LNCAP (cell line): Measurements from ENCODE around the gene PRIM2.

ENCODE experiments used
- TF ChIP-seq, protein P1 (sequence below): fragments of 450-650 bp; IDR thresholded peaks from 2 replicates; pipeline ENCODE4 v1.5.1; 2017; ENCODE audit warnings: mild to moderate bottlenecking

Gene PRIM2, protein sequence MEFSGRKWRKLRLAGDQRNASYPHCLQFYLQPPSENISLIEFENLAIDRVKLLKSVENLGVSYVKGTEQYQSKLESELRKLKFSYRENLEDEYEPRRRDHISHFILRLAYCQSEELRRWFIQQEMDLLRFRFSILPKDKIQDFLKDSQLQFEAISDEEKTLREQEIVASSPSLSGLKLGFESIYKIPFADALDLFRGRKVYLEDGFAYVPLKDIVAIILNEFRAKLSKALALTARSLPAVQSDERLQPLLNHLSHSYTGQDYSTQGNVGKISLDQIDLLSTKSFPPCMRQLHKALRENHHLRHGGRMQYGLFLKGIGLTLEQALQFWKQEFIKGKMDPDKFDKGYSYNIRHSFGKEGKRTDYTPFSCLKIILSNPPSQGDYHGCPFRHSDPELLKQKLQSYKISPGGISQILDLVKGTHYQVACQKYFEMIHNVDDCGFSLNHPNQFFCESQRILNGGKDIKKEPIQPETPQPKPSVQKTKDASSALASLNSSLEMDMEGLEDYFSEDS

DNA sequence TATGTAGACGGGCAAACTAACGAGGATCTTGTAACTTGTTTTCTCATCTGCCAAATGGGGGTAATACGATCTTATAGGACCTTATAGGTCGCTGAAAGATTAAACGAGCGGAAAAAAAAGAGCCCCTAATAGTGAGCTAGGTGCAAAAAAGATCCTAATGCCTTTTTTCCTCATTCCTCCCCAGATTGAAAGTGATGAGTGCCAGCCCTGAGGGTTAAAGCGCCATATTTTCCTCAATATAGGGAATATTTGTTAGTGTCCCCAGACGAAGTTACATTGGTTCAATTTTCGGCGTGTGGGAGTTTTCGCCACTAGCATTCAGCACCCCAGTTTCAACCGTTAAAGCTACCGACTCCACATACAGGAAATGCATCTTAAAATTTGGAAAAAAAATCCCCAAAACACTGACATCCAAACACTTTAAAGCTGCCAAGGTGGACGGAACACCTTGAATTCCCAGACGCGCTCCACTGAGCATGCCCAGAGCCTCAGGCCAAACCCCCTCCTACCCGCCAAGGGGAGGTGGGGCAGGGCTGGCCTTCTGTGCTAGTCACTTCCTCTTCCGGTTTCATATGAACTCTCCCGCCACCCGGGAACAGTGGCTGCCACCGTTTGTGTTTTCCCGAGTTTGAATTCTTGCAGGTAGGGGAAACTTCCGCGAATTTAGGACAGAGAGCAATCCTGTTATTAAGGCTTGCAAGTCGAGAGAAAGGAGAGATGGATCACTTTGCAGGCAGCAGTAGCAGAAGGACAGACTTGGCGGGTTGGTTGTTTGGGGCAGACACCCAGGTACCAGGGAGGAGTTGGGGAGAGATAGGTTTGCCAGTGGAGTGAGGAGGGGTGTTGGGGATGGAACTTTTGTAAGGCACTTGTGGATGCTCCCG, at the start of gene PRIM2:
TSS of gene PRIM2 (plus strand) at position 571 of the 884 bp plus-strand sequence. CDS start 816 bp downstream, outside the sequence.
- TF ChIP-seq, protein P1, sequence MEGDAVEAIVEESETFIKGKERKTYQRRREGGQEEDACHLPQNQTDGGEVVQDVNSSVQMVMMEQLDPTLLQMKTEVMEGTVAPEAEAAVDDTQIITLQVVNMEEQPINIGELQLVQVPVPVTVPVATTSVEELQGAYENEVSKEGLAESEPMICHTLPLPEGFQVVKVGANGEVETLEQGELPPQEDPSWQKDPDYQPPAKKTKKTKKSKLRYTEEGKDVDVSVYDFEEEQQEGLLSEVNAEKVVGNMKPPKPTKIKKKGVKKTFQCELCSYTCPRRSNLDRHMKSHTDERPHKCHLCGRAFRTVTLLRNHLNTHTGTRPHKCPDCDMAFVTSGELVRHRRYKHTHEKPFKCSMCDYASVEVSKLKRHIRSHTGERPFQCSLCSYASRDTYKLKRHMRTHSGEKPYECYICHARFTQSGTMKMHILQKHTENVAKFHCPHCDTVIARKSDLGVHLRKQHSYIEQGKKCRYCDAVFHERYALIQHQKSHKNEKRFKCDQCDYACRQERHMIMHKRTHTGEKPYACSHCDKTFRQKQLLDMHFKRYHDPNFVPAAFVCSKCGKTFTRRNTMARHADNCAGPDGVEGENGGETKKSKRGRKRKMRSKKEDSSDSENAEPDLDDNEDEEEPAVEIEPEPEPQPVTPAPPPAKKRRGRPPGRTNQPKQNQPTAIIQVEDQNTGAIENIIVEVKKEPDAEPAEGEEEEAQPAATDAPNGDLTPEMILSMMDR, result no peak

DNA sequence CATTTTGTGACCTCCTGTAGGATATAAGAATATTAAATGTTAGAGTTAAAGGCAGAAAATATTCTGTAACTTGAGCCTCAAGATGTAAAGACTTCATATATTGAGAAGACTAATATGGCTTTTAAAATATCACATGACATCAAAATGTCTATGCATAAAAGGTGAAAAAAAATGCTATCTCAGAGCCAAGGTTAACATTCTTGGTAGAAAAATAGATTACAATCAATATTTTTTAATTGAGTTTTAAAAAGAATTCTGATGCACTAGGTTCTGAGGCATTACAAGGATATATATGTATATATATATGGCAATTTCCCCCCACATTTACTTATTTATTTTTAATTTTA, 49.2 kb upstream of the PRIM2 start:
- TF ChIP-seq, protein P1, result no peak; the same call in 1 of the 2 replicates

DNA sequence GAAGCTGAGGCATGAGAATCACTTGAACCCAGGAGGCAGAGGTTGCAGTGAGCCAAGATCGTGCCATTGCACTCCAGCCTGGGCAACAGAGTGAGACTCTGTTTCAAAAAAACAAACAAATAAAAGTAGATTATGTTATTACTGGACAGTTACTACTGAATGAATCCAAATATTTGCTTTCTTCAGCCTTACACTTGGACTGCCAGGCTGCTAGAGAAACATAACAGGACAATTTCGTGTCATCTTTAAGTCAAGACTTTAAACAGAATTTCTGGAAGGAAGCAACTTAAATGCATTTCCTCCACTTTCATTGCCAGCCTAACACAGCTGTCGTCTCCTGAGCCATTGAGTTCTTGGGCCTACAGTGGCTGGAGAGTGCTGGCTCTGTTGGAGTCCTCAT, 42.0 kb upstream of the PRIM2 start:
- TF ChIP-seq, protein P1, result no peak

DNA sequence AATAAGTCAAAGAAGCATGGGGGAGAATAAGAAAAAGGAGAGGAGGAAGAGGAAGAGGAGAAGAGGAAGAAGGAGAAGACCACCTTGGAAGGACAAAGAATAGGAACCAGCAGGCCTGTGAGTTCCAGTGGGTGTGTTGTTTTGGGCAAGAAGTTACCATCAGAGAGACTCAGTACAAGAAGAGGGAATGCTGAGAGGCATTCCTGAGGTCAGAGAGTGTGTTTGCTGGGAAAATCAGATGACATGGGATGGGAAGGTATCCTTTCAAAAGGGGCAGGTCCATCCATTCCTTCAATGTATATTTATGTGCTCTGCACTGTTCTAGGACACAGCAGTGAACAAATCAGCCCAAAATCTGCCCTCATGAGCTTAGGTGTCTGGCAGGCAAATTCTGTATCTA, 40.5 kb upstream of the PRIM2 start:
- TF ChIP-seq, protein P1, result no peak

DNA sequence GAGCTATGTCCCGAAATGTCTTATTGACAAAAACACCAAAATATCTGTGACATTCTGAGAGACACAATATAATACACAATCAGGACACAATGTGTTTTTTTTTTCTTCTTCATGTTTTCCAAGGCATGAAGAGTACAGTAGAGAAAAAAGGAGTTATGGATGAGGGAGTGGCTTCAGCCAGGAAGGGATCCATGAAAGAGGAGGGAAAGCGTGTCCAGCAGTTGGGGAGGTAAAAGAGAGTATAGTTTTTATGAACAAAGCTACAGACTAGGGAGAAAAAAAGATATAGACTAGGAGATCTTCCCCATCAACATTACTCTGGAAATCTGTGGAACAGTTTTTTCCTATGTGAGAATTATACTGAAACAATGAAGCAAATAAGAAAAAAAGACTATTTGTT, 38.9 kb upstream of the PRIM2 start:
- TF ChIP-seq, protein P1, result no peak

DNA sequence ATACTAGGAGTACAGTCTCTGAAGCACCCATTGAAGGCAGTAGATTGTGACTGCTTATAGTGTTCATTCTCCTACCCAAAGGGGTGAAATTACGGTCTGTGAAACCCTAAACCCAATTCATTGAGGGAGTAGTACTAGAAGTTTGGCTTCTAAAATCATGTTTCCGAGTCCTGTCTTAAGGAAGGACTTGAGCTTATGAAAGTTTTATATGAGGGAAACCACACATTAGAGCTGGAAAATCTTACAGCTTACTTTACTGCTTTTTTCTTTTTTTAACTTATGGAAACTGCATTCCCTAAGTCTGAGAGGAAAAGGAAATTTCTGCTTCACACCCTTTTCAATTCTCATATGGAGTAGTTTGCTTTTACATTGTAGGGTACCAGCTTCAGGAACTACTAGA, 38.4 kb upstream of the PRIM2 start:
- TF ChIP-seq, protein P1, result no peak

DNA sequence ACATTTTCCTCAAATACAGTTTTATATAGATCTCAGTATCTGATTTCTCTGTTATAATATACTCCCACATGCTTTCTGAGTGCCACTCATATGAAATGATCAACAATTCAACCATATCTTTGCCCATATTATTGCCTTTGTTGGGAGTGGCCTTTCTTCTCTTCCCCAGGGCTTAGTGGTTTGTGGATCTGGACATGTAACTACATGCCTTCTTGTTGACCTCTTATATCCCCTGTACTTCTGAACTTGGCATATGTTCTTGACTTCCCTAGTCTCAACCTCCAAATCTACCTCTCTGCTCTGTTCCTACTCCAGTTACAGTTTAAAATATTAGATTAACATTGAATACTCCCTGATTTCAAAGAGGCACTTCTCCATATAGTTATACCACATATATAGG, 34.3 kb upstream of the PRIM2 start:
- TF ChIP-seq, protein P1, result no peak
